Left lobe of liver (tissue), 2 donors: Measurements from ENCODE around the gene AKT1. TPM values are rescaled to one million over a fixed set of nuclear protein-coding genes. Genes with fewer than 3 reads are reported as not detected.
A peak's percentile ranks its signal among the peaks of the same experiment; 100 is the strongest.
"Not testable (repeated sequence)": the region's sequence is repeated elsewhere in the genome, so short reads cannot be mapped to it uniquely, and the experiment has no call there.

Source experiments
- ATAC-seq: fragments of 200-7000 bp; cut with Tn5 transposase; one replicate; pipeline ENCODE4 v1.9.1; 2020; ENCODE audit warnings: mild to moderate bottlenecking, moderate library complexity
- DNase-seq: peaks from one replicate; pipeline ENCODE4 v3.0.0-alpha.2; 2020; ENCODE audit warnings: low spot score
- total RNA-seq: library from RNA; stranded (reverse); gene quantifications from one replicate; pipeline ENCODE4 v1.2.1, GENCODE V29; 2021
- donor health status: DM: no; HTN: no; CAD: no; lungs with moderate emphysema.
- donor health status: DM: no; HTN: yes; CAD: no.

AKT1 gene
- total RNA-seq, 1 donor from 2014 or later: 90.1 TPM

- no peak for DNase-seq
- no peak for ATAC-seq
Measured at GRCh38 chr14:104741803-104742251, 53.7 kb downstream of the AKT1 start.

- no peak for DNase-seq
- no peak for ATAC-seq
Measured at GRCh38 chr14:104741108-104741802, 54.3 kb downstream of the AKT1 start.

- ATAC-seq (no peak), DNase-seq (no peak)
Measured at GRCh38 chr14:104739546-104740516, 55.7 kb downstream of the AKT1 start.

- no peak for ATAC-seq
- no peak for DNase-seq
Measured at GRCh38 chr14:104739026-104739425, 56.5 kb downstream of the AKT1 start.

- no peak for DNase-seq
- no peak for ATAC-seq
Measured at GRCh38 chr14:104738375-104739019, 57.1 kb downstream of the AKT1 start.

GRCh38 chr14:104735830-104736642, 59.5 kb downstream of the AKT1 start:
- peak; percentile 99 for DNase-seq

GRCh38 chr14:104734991-104735779, 60.4 kb downstream of the AKT1 start:
- peak; percentile 97 for DNase-seq

More at GRCh38 chr14:104735830-104736642, 59.5 kb downstream of the AKT1 start:
- peak; percentile 64 for ATAC-seq

GRCh38 chr14:104734601-104734990, 61.0 kb downstream of the AKT1 start:
- DNase-seq: no peak
- ATAC-seq: no peak

More at GRCh38 chr14:104734991-104735779, 60.4 kb downstream of the AKT1 start:
- ATAC-seq: peak; percentile 62

- ATAC-seq (no peak), DNase-seq (no peak)
Measured at GRCh38 chr14:104734051-104734587, 61.4 kb downstream of the AKT1 start.

- ATAC-seq (peak; percentile 9), DNase-seq (peak; percentile 70)
Measured at GRCh38 chr14:104732931-104733681, 62.4 kb downstream of the AKT1 start.

GRCh38 chr14:104732355-104732804, 63.2 kb downstream of the AKT1 start:
- peak; percentile 98 for DNase-seq
- ATAC-seq: peak; percentile 59

GRCh38 chr14:104731320-104732294, 63.9 kb downstream of the AKT1 start:
- no peak for ATAC-seq

GRCh38 chr14:104730487-104730886, 65.1 kb downstream of the AKT1 start:
- ATAC-seq (no peak), DNase-seq (no peak)

More at GRCh38 chr14:104731320-104732294, 63.9 kb downstream of the AKT1 start:
- no peak for DNase-seq

- DNase-seq: no peak
- no peak for ATAC-seq
Measured at GRCh38 chr14:104729835-104730181, 65.7 kb downstream of the AKT1 start.

- not testable (repeated sequence) for DNase-seq, ATAC-seq
Measured at GRCh38 chr14:104729176-104729834, 66.2 kb downstream of the AKT1 start.

- no peak for DNase-seq
- ATAC-seq: no peak
Measured at GRCh38 chr14:104728631-104729030, 66.9 kb downstream of the AKT1 start.
